ENCODE measurements around the gene SSTR1.
A peak's percentile ranks its signal among the peaks of the same experiment; 100 is the strongest.

SSTR1 gene

DNA sequence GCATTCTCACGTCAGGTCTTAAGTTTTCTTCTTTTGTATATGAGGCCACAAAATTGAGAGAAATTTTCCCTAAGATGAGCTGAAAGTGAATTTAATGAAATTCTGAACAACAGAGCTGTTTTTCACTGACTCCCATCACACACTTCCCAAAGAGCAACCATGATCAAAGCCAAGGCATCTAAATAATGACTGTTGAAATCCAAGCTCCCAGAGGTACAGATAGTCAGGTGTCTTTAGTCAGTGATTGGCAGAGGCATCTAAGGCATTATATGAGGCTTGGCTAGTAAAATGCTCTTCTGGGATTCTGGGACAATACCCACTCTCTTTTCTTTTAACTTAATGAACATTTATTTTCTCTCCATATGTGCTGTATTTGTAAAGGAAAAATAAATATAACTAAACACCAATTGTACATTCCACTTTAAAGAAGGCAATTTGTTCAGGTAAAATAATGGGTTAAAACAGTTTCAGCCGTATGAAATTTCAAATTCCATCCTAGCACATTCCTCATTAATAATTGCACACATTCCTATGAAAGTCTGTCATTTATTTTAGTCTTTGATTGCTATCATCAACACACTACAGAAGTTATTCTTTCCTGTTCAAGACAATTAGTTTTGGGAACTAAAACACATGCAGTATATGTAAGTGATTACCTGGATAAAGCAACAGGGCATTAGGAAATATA is 871 bp upstream of the SSTR1 start:
- ATAC-seq (replicated peaks), result no peak
- Mint-ChIP-seq H3K4me1 (ENCODE audit: low read depth in 2 of 2) (peaks cover 4 to 11% of the 10 kb centered on the region in 2 donors), H3K4me3 (no peak overlapping the region), H3K9me3 (peaks cover 2 to 5% of the 10 kb centered on the region in 2 donors), H3K27me3 (peaks cover 57 to 59% of the 10 kb centered on the region in 2 donors), H3K36me3 (ENCODE audit: insufficient read depth) (no peaks in the 10 kb centered on the region), H3K27ac (no peak overlapping the region)
- no peak for DNase-seq

DNA sequence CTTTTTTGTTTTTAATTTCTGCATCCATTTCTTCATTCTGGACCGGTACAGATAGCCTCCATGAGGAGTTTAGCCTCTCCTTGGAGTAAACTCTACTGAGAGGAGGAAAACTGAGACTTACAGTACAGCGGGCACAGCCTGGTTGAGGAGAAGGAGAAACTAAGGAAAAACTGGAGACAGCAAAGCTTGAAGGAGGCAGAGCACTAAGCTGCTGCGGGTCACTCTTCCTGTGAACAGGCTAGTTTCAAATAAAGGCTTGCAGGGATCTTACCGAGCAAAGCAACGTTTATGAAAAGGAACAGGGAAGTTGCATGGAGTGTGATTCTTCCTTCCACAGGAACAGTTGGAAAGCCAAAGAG is 348 bp upstream of the SSTR1 start:
- Mint-ChIP-seq H3K4me3 (no peak overlapping the region), H3K4me1 (ENCODE audit: low read depth in 2 of 2) (peaks cover 4 to 11% of the 10 kb centered on the region in 2 donors), H3K36me3 (ENCODE audit: insufficient read depth) (no peaks in the 10 kb centered on the region), H3K9me3 (peaks cover 2 to 5% of the 10 kb centered on the region in 2 donors), H3K27ac (no peak overlapping the region), H3K27me3 (peaks cover 62% of the 10 kb centered on the region in 2 donors)
- DNase-seq (no peak), ATAC-seq (replicated peaks) (no peak)

DNA sequence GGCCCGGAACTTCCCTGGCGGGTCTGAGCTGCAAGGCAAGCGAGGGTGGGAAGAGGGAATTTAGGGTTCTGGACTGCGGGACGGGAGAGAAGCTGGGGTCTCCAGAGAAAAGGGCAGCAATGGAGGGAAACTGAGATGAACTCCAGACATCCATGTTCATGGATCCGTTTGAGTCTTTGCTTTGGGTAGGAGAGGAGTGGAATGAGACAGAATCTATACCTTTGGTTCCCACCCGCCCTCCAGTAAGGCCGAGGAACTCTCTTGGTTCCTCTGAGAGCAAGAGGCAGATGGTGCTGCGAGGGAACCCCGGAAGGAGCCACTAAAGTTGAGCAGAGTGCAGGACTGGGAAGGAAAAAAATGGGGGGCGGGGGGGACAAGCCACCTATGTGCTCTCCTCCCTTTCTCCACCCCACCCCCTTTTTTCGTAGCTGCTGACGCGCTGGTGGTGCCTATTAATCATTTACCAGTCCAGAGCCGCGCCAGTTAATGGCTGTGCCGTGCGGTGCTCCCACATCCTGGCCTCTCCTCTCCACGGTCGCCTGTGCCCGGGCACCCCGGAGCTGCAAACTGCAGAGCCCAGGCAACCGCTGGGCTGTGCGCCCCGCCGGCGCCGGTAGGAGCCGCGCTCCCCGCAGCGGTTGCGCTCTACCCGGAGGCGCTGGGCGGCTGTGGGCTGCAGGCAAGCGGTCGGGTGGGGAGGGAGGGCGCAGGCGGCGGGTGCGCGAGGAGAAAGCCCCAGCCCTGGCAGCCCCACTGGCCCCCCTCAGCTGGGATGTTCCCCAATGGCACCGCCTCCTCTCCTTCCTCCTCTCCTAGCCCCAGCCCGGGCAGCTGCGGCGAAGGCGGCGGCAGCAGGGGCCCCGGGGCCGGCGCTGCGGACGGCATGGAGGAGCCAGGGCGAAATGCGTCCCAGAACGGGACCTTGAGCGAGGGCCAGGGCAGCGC is 1.2 kb downstream of the SSTR1 start:
- peak; percentile 33 for ATAC-seq (replicated peaks)

DNA sequence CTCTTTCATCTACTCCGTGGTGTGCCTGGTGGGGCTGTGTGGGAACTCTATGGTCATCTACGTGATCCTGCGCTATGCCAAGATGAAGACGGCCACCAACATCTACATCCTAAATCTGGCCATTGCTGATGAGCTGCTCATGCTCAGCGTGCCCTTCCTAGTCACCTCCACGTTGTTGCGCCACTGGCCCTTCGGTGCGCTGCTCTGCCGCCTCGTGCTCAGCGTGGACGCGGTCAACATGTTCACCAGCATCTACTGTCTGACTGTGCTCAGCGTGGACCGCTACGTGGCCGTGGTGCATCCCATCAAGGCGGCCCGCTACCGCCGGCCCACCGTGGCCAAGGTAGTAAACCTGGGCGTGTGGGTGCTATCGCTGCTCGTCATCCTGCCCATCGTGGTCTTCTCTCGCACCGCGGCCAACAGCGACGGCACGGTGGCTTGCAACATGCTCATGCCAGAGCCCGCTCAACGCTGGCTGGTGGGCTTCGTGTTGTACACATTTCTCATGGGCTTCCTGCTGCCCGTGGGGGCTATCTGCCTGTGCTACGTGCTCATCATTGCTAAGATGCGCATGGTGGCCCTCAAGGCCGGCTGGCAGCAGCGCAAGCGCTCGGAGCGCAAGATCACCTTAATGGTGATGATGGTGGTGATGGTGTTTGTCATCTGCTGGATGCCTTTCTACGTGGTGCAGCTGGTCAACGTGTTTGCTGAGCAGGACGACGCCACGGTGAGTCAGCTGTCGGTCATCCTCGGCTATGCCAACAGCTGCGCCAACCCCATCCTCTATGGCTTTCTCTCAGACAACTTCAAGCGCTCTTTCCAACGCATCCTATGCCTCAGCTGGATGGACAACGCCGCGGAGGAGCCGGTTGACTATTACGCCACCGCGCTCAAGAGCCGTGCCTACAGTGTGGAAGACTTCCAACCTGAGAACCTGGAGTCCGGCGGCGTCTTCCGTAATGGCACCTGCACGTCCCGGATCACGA is 2.2 kb downstream of the SSTR1 start:
- H3K27ac Mint-ChIP-seq, result no peak overlapping the region
- H3K4me3 Mint-ChIP-seq, result peak overlapping the region in 1 of 2 donors; percentile 46

More for the DNA sequence above, 1.2 kb downstream of the SSTR1 start:
- peaks cover 4 to 10% of the 10 kb centered on the region in 2 donors for H3K4me1 Mint-ChIP-seq (ENCODE audit: low read depth in 2 of 2)
- no peak for DNase-seq
- no peak overlapping the region for H3K27ac Mint-ChIP-seq
- H3K36me3 Mint-ChIP-seq (ENCODE audit: insufficient read depth), result no peaks in the 10 kb centered on the region
- H3K4me3 Mint-ChIP-seq, result peak overlapping the region; percentile 13 to 48
- H3K27me3 Mint-ChIP-seq, result peaks cover 62 to 68% of the 10 kb centered on the region in 2 donors
- H3K9me3 Mint-ChIP-seq, result peaks cover 2 to 5% of the 10 kb centered on the region in 2 donors

DNA sequence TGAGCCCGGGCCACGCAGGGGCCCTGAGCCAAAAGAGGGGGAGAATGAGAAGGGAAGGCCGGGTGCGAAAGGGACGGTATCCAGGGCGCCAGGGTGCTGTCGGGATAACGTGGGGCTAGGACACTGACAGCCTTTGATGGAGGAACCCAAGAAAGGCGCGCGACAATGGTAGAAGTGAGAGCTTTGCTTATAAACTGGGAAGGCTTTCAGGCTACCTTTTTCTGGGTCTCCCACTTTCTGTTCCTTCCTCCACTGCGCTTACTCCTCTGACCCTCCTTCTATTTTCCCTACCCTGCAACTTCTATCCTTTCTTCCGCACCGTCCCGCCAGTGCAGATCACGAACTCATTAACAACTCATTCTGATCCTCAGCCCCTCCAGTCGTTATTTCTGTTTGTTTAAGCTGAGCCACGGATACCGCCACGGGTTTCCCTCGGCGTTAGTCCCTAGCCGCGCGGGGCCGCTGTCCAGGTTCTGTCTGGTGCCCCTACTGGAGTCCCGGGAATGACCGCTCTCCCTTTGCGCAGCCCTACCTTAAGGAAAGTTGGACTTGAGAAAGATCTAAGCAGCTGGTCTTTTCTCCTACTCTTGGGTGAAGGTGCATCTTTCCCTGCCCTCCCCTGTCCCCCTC is 3.0 kb downstream of the SSTR1 start:
- Mint-ChIP-seq H3K4me1 (ENCODE audit: low read depth in 2 of 2) (peaks cover 4 to 10% of the 10 kb centered on the region in 2 donors), H3K36me3 (ENCODE audit: insufficient read depth) (no peaks in the 10 kb centered on the region), H3K4me3 (no peak overlapping the region), H3K27me3 (peaks cover 61 to 62% of the 10 kb centered on the region in 2 donors), H3K9me3 (peaks cover 2 to 5% of the 10 kb centered on the region in 2 donors), H3K27ac (no peak overlapping the region)
- ATAC-seq (replicated peaks) (no peak), DNase-seq (no peak)

More for the DNA sequence above, 2.2 kb downstream of the SSTR1 start:
- DNase-seq, result no peak
- no peaks in the 10 kb centered on the region for H3K36me3 Mint-ChIP-seq (ENCODE audit: insufficient read depth)
- H3K27me3 Mint-ChIP-seq, result peaks cover 62 to 68% of the 10 kb centered on the region in 2 donors
- ATAC-seq (replicated peaks), result no peak
- peaks cover 2 to 5% of the 10 kb centered on the region in 2 donors for H3K9me3 Mint-ChIP-seq
- H3K4me1 Mint-ChIP-seq (ENCODE audit: low read depth in 2 of 2), result peaks cover 4 to 10% of the 10 kb centered on the region in 2 donors

DNA sequence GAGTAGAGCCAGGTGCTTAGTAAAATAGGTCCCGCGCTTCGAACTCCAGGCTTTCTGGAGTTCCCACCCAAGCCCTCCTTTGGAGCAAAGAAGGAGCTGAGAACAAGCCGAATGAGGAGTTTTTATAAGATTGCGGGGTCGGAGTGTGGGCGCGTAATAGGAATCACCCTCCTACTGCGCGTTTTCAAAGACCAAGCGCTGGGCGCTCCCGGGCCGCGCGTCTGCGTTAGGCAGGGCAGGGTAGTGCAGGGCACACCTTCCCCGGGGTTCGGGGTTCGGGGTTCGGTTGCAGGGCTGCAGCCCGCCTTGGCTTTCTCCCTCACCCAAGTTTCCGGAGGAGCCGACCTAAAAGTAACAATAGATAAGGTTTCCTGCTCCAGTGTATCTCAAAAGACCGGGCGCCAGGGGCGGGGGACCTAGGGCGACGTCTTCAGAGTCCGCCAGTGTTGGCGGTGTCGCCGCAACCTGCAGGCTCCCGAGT is 3.6 kb downstream of the SSTR1 start:
- no peak overlapping the region for H3K4me3 Mint-ChIP-seq
- H3K9me3 Mint-ChIP-seq, result peaks cover 0 to 5% of the 10 kb centered on the region in 2 donors
- H3K27ac Mint-ChIP-seq, result no peak overlapping the region
- peaks cover 4 to 10% of the 10 kb centered on the region in 2 donors for H3K4me1 Mint-ChIP-seq (ENCODE audit: low read depth in 2 of 2)
- peaks cover 55 to 56% of the 10 kb centered on the region in 2 donors for H3K27me3 Mint-ChIP-seq
- no peak for DNase-seq
- ATAC-seq (replicated peaks), result no peak
- no peaks in the 10 kb centered on the region for H3K36me3 Mint-ChIP-seq (ENCODE audit: insufficient read depth)

DNA sequence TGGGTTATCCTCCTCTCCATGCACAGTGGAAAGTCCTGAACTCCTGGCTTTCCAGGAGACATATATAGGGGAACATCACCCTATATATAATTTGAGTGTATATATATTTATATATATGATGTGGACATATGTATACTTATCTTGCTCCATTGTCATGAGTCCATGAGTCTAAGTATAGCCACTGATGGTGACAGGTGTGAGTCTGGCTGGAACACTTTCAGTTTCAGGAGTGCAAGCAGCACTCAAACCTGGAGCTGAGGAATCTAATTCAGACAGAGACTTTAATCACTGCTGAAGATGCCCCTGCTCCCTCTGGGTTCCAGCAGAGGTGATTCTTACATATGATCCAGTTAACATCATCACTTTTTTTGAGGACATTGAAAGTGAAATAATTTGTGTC is 4.4 kb downstream of the SSTR1 start:
- H3K27ac Mint-ChIP-seq, result no peak overlapping the region

DNA sequence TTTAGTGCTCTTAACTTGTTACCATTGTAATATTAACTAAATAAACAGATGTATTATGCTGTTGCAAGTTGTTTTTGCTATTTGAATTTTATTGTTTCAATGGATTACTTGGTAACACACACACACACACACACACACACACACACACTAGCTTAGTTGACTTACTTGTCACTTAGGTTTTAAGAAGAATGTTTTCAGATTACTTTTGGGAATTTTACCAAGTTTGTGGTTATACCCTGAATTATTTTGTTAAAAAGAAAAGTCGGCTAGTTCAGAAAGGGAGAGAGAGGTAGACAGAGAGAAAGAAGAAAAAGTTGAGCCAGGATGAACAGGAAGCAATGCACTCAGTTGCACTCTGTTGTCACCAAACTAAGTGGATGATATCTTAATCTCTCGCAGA is 5.3 kb downstream of the SSTR1 start:
- Mint-ChIP-seq H3K27me3 (peaks cover 41 to 43% of the 10 kb centered on the region in 2 donors), H3K27ac (no peak overlapping the region), H3K4me3 (no peak overlapping the region), H3K36me3 (ENCODE audit: insufficient read depth) (no peaks in the 10 kb centered on the region), H3K4me1 (ENCODE audit: low read depth in 2 of 2) (peaks cover 4 to 10% of the 10 kb centered on the region in 2 donors), H3K9me3 (peaks cover 0 to 5% of the 10 kb centered on the region in 2 donors)
- ATAC-seq (replicated peaks) (no peak), DNase-seq (no peak)

More for the DNA sequence above, 4.4 kb downstream of the SSTR1 start:
- H3K36me3 Mint-ChIP-seq (ENCODE audit: insufficient read depth), result no peaks in the 10 kb centered on the region
- peaks cover 4 to 10% of the 10 kb centered on the region in 2 donors for H3K4me1 Mint-ChIP-seq (ENCODE audit: low read depth in 2 of 2)
- peaks cover 0 to 5% of the 10 kb centered on the region in 2 donors for H3K9me3 Mint-ChIP-seq
- peak overlapping the region in 1 of 2 donors; percentile 13 for H3K4me3 Mint-ChIP-seq
- no peak for ATAC-seq (replicated peaks)
- DNase-seq, result no peak
- peaks cover 50 to 52% of the 10 kb centered on the region in 2 donors for H3K27me3 Mint-ChIP-seq

DNA sequence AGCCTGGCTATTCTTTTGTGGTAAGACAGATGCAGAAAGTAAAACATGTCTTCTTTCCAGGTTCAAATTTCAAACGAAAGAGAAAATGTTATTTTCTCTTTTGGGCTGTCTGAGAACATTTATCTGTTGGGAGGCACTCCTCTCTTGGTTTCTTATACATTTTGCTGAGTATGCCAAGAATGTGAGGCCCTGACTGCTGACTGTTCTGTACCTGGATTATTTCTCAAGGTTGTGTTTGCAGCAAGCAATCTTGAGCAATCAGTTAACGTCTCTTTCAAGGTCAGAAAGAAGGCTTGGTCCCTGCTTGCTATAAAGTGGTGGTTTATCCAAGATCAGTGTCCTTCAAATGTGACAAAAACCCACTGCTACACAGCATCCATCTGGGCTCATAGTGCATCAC is 9.8 kb downstream of the SSTR1 start:
- H3K4me1 Mint-ChIP-seq (ENCODE audit: low read depth in 2 of 2), result no peaks in the 10 kb centered on the region
- DNase-seq (no peak), ATAC-seq (replicated peaks) (no peak)
- H3K9me3 Mint-ChIP-seq, result no peaks in the 10 kb centered on the region
- peaks cover 0 to 6% of the 10 kb centered on the region in 2 donors for H3K27me3 Mint-ChIP-seq
- no peak overlapping the region for H3K27ac Mint-ChIP-seq
- no peak overlapping the region for H3K4me3 Mint-ChIP-seq
- peaks cover 2% of the 10 kb centered on the region for H3K36me3 Mint-ChIP-seq (ENCODE audit: insufficient read depth)

DNA sequence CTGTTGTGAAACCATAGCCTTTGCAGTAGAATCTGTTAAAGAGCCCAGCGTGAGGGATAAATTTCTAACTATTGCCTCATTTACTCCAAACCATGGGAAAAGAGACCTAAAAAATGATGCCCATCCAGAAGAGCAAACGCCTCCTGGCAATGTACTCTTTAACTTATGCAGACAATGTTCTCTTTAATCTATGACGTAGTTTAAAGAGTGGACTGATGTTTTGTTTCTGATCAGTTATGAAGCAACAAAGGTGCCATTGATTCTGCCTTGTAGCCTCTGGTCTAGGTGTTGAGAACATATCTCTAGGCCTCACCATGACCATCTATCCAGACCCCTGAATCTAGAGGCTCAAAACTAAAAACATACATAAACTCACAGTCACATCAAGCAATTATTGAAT is 13.4 kb downstream of the SSTR1 start:
- Mint-ChIP-seq H3K36me3 (ENCODE audit: insufficient read depth) (peaks cover 3% of the 10 kb centered on the region), H3K27ac (no peak overlapping the region), H3K27me3 (no peaks in the 10 kb centered on the region), H3K4me3 (no peak overlapping the region), H3K4me1 (ENCODE audit: low read depth in 2 of 2) (no peaks in the 10 kb centered on the region), H3K9me3 (no peaks in the 10 kb centered on the region)
- no peak for DNase-seq
- ATAC-seq (replicated peaks), result no peak

DNA sequence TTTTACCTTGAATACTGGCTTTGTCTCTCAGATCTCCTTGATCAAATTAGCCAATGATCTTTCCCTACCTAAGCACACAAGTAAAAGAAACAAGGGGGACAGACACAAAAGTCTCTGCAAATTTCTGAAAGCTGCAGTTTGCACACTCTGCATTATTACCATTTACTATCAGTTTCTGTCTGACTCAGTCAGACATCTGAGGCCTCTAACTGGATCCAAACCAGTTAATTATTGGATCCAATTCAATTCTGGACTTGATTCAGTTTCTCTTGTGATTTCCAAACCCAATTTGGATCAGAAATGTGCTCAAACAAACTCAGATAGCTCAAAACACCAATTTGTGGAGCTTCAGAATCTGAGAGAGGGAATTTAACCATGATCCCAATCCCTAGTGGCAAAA is 16.6 kb downstream of the SSTR1 start:
- Mint-ChIP-seq H3K27ac (no peak overlapping the region), H3K9me3 (no peaks in the 10 kb centered on the region), H3K27me3 (no peaks in the 10 kb centered on the region), H3K4me1 (ENCODE audit: low read depth in 2 of 2) (no peaks in the 10 kb centered on the region), H3K4me3 (no peak overlapping the region), H3K36me3 (ENCODE audit: insufficient read depth) (peaks cover 3% of the 10 kb centered on the region)
- DNase-seq (no peak), ATAC-seq (replicated peaks) (no peak)

DNA sequence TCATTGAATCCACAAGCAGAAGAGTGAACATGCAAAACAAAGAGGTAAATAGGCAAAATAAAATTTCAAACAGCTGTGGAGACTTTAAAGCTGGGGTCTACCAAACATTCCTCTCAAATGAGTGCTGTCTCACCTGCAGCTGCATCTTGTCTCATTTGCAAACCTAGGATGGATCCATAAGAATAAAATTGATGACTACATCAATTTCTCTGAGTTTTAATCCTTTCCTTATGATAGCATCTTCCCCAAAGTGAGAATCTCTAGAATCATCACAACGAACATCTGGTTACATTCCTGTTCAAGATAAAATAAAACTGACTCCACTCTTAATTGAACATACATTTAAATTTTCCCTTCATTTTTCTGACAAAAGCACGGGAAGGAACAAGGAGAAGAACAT is 18.2 kb downstream of the SSTR1 start:
- no peak overlapping the region for H3K27ac Mint-ChIP-seq
- H3K27me3 Mint-ChIP-seq, result peaks cover 0 to 3% of the 10 kb centered on the region in 2 donors
- H3K9me3 Mint-ChIP-seq, result no peaks in the 10 kb centered on the region
- H3K4me1 Mint-ChIP-seq (ENCODE audit: low read depth in 2 of 2), result no peaks in the 10 kb centered on the region
- ATAC-seq (replicated peaks) (no peak), DNase-seq (no peak)
- peaks cover 3% of the 10 kb centered on the region for H3K36me3 Mint-ChIP-seq (ENCODE audit: insufficient read depth)
- no peak overlapping the region for H3K4me3 Mint-ChIP-seq
